ENCODE results near the gene TREML4.

DNA sequence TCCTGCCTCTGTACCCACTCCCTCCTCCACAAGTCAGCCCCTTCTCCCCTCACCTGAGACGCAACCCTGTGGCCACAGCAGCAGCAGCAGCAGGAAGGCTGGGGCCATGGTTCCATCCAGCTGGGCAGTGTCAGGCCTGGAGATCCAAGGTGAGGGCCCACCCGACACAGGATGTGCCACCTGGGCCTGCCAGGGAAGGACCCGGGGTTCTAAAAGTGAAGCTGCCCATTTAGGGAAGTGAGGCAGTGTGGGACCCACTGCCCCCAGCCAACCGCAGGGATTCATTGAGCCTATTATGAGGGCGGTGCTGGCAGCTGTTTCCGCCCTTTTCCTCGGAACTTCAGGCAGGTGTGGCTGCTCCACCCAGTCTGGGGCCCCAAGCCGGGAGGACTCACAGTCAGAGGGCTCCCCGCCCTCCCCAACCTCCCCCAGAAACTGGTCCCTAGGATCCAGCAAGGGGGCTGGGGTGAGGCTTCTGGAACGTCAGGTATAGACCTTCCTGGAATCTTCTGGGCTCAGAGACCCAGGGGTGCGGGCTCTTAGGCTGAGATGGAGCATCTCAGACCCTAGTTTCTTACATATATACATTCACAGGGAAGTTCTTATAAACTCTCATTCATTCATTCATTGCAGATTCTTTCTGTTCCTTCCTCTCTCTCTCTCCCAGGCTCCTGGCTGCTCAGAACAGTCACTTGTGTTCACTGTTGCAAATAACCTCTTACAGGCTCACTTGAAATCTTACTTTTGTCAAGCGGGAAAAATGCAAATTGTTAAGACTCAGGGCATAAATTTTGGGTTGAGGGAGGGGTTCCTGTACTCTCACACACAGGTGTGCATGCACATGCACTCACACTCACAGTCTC is 27.0 kb upstream of the TREML4 start, which contains the start of gene TREML2:
- TF ChIP-seq, protein P1, sequence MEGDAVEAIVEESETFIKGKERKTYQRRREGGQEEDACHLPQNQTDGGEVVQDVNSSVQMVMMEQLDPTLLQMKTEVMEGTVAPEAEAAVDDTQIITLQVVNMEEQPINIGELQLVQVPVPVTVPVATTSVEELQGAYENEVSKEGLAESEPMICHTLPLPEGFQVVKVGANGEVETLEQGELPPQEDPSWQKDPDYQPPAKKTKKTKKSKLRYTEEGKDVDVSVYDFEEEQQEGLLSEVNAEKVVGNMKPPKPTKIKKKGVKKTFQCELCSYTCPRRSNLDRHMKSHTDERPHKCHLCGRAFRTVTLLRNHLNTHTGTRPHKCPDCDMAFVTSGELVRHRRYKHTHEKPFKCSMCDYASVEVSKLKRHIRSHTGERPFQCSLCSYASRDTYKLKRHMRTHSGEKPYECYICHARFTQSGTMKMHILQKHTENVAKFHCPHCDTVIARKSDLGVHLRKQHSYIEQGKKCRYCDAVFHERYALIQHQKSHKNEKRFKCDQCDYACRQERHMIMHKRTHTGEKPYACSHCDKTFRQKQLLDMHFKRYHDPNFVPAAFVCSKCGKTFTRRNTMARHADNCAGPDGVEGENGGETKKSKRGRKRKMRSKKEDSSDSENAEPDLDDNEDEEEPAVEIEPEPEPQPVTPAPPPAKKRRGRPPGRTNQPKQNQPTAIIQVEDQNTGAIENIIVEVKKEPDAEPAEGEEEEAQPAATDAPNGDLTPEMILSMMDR (optimal IDR thresholded peaks at IDR 0.05 in 1 of 3, IDR thresholded peaks at IDR 0.05 in 1 of 3, conservative IDR thresholded peaks at IDR 0.05 in 1 of 3; ENCODE audit: extremely low read depth in 1 of 3, insufficient read depth in 2 of 3, low read length in 3 of 3): no peak
- no peak for TF ChIP-seq EZH2 (IDR thresholded peaks at IDR 0.05; ENCODE audit: low read length)

Data from keratinocyte (primary cell).